Measurements from ENCODE around the gene GYG1. TPM values are rescaled to one million over a fixed set of nuclear protein-coding genes. Genes with fewer than 3 reads are reported as not detected.

The GYG1 gene
- 75.2 TPM for total RNA-seq (2021; ENCODE audit: unreplicated experiment)
- 89.3 TPM for polyA plus RNA-seq (2012; ENCODE audit: insufficient read length)
- Bru-seq, nascent RNA = percentile 81 among the genes with signal in this experiment
- BruChase-seq, experiment 1, labeled RNA remaining after a 2-hour chase = percentile 68 among the genes with signal in this experiment
- BruChase-seq, experiment 2, labeled RNA remaining after a 6-hour chase = percentile 81 among the genes with signal in this experiment
- long read RNA-seq, transcript GYG1-201 (7 exons, 1,890 nt) = major isoform, 109 of 138 reads
- long read RNA-seq, partial matches to known transcripts = 14 of 138 reads
- long read RNA-seq, other reads (novel, unspliced or antisense) = 15 of 138 reads

GRCh38 chr3:148991219-148992026, at the start of gene GYG1:
TSS of gene GYG1 (plus strand) at chr3:148991540. CDS start at chr3:148991641, 101 bp downstream.
- intact Hi-C loops (cut with micrococcal nuclease; ENCODE audit: unreplicated experiment) (no loop called here), in situ Hi-C loops (cut with HindIII; ENCODE audit: low pct_unique_long_range_greater_than_20kb, low sequenced_read_pairs) (no loop called here)
- peaks cover 14% of the 10 kb centered on the region for H3K4me1 ChIP-seq (ENCODE audit: control insufficient read depth, insufficient read depth, low read length)
- peak within 1 kb of the TSS; percentile 66 to 71 for H3K4me3 ChIP-seq (ENCODE audit: low read depth in 2 of 2, low read length in 2 of 2)
- ChIA-PET CTCF (no interaction called here), POLR2A (interaction anchor here (0.6 kb wide), 1 partner anchor 9 kb away, joined by 5 read pairs; no protein-coding TSS in a partner anchor)
- H3K27ac ChIP-seq (ENCODE audit: low read length) = peak within 1 kb of the TSS; percentile 85
- no peak for DNase-seq (ENCODE audit: low read depth, low spot score)
- H3K36me3 ChIP-seq (ENCODE audit: control insufficient read depth, insufficient read depth, low read length) = peaks cover 14% of the 10 kb centered on the region
- no TSS peak for BruUV-seq (replicated peaks)
- TF ChIP-seq POLR2AphosphoS5 (IDR thresholded peaks at IDR 0.05; ENCODE audit: low read depth, low read length) (peak; percentile 76), SIN3A (IDR thresholded peaks at IDR 0.05; ENCODE audit: borderline replicate concordance, insufficient read depth, low read depth, low read length) (peak; percentile 91), CTCF (IDR thresholded peaks at IDR 0.05) (peak; percentile 80), REST (IDR thresholded peaks at IDR 0.05; ENCODE audit: insufficient read depth in 1 of 2, low read depth in 2 of 2, low read length in 1 of 2) (peak in 1 of 2 experiments; percentile 50; a peak in 1 of 4 replicates), TCF7L2 (IDR thresholded peaks at IDR 0.05; ENCODE audit: low read depth, low read length) (0 out of 2 replicates have a peak, but pooled peaks have one; percentile 39)
- H3K27me3 ChIP-seq (ENCODE audit: control insufficient read depth, insufficient read depth, low read length) = no peaks in the 10 kb centered on the region
- ATAC-seq = peak; percentile 97
- no peaks in the 10 kb centered on the region for H3K9me3 ChIP-seq (ENCODE audit: control insufficient read depth, insufficient read depth, low read depth, low read length)

- no peak overlapping the region for H3K4me3 ChIP-seq (ENCODE audit: low read depth in 2 of 2, low read length in 2 of 2)
- H3K27ac ChIP-seq (ENCODE audit: low read length) = no peak overlapping the region
- CTCF ChIA-PET = interaction anchor here (0.7 to 1.3 kb wide), 4 partner anchors 63 to 218 kb away, joined by 3 to 7 read pairs (median 5); no protein-coding TSS in a partner anchor
- no peaks in the 10 kb centered on the region for H3K36me3 ChIP-seq (ENCODE audit: control insufficient read depth, insufficient read depth, low read length)
- intact Hi-C loops (cut with micrococcal nuclease; ENCODE audit: unreplicated experiment) = loop anchor here (1.0 to 5.0 kb wide), 2 partner anchors 82 to 561 kb away; no protein-coding TSS in a partner anchor
- in situ Hi-C loops (cut with HindIII; ENCODE audit: low pct_unique_long_range_greater_than_20kb, low sequenced_read_pairs) = no loop called here
- H3K4me1 ChIP-seq (ENCODE audit: control insufficient read depth, insufficient read depth, low read length) = no peaks in the 10 kb centered on the region
- H3K9me3 ChIP-seq (ENCODE audit: control insufficient read depth, insufficient read depth, low read depth, low read length) = no peaks in the 10 kb centered on the region
- DNase-seq (ENCODE audit: low read depth, low spot score) = peak; percentile 80
- no TSS peak for BruUV-seq (replicated peaks)
- peaks cover 12% of the 10 kb centered on the region for H3K27me3 ChIP-seq (ENCODE audit: control insufficient read depth, insufficient read depth, low read length)
- peak; percentile 83 for TF ChIP-seq CTCF (IDR thresholded peaks at IDR 0.05)
- no peak for TF ChIP-seq TCF7L2 (IDR thresholded peaks at IDR 0.05; ENCODE audit: low read depth, low read length)
- TF ChIP-seq POLR2AphosphoS5 (IDR thresholded peaks at IDR 0.05; ENCODE audit: low read depth, low read length) = no peak
- TF ChIP-seq SIN3A (IDR thresholded peaks at IDR 0.05; ENCODE audit: borderline replicate concordance, insufficient read depth, low read depth, low read length) = no peak
- ATAC-seq = peak; percentile 86
- POLR2A ChIA-PET = no interaction called here
Measured at GRCh38 chr3:148943506-148944205, 47.7 kb upstream of the GYG1 start.

Measured in Panc1 (cell line).